Transverse colon (tissue), 3 donors: ENCODE results near the gene DOCK9.

Experiments used
- CTCF ChIP-seq, 5 experiments: fragments of 200-600 bp in 3 of 5; fragments of 450-650 bp in 2 of 5; sonication (generic) in 3 of 5; IDR thresholded peaks; 1 replicate in 2 of 5; 2 replicates in 3 of 5; pipeline ENCODE4 v1.5.1; 2016 to 2017; ENCODE audit warnings: antibody characterized with exemption in 5 of 5, inconsistent platforms in 3 of 5, mild to moderate bottlenecking in 2 of 5, moderate library complexity in 1 of 5
- POLR2A ChIP-seq: fragments of 450-650 bp; IDR thresholded peaks from one replicate; pipeline ENCODE4 v1.6.1; 2016; ENCODE audit warnings: antibody characterized with exemption, mild to moderate bottlenecking, moderate library complexity

GRCh38 chr13:98816406-98816805, 161.5 kb downstream of the DOCK9 start:
- TF ChIP-seq CTCF (IDR thresholded peaks at IDR 0.05) (no peak), POLR2A (no peak)
